ENCODE data around the gene ALPI. TPM values are rescaled to one million over a fixed set of nuclear protein-coding genes. Genes with fewer than 3 reads are reported as not detected.
"Not testable (repeated sequence)": the region's sequence is repeated elsewhere in the genome, so short reads cannot be mapped to it uniquely, and the experiment has no call there.

ALPI gene
- total RNA-seq (2014; rRNA removed; shearing (Covaris generic)), result not detected in 2 replicates

DNA sequence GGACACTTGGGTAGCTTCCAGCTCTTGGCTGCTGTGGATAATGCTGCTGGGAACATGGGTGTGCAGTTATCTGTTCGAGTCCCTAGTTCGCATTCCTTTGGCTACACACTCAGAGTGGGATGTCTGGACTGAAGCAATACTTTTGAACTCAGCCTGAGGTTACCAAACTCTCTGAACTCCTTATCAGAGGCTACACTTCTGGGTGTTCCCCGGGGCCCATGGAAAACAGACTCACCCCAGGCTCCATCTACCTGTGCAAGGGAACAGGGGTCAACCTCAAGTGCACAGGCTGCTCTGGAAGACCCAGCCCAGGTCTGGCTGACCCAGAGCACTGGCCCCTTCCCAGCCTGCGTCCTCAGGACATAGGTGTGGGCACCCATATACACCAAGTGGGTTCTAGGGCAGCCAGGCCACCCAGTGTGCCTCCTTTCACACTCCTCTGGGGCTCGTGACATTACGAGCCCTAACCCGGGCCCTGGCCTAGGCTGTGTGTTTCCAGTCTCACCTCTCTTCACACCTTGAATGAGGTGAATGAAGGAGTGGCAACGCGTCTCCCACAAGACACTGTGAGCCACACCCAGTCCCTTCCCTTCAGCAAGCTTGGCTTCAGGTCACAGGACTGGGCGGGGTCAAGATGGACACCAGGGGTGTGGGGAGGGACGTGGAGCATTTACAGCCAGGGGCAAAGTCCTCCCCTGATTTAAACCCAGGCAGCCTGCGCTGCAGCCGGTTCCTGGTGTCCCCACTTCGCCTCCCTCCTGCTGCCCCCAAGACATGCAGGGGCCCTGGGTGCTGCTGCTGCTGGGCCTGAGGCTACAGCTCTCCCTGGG lies at the start of gene ALPI:
ALPI (plus strand) TSS at position 728 of the 830 bp plus-strand sequence; CDS start at position 775, 47 bp downstream.
- DNase-seq (ENCODE audit: low read depth), result no peak

DNA sequence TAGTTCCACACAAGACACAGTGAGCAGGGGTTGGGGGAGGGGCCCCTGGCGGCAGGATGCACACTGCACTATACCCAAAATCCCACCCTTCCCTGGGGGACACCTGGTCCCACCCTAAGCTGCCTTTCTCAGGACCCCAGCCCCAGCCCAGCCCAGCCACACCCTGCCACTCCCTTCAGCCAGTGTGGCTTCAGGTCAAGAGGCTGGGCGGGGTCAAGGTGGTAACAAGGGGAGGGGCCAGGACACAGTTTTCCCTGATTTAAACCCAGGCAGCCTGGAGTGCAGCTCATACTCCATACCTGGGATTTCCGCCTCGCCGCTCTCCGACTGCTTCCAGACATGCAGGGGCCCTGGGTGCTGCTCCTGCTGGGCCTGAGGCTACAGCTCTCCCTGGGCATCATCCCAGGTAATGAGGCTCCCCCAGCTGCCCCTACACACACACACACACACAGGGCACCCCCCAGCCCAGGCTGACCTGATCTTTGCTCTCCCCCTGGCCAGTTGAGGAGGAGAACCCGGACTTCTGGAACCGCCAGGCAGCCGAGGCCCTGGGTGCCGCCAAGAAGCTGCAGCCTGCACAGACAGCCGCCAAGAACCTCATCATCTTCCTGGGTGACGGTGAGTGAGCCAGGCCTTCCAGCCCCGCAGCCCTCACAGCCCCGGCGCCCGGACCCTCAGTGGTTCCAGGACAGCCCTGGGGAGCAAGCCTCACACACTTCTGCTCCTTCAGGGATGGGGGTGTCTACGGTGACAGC lies 49.2 kb upstream of the ALPI start, which contains the start of gene ALPG:
ALPG (plus strand) TSS at position 289 of the 755 bp plus-strand sequence; CDS start at position 340, 51 bp downstream.
- no peak for DNase-seq (ENCODE audit: low read depth)

DNA sequence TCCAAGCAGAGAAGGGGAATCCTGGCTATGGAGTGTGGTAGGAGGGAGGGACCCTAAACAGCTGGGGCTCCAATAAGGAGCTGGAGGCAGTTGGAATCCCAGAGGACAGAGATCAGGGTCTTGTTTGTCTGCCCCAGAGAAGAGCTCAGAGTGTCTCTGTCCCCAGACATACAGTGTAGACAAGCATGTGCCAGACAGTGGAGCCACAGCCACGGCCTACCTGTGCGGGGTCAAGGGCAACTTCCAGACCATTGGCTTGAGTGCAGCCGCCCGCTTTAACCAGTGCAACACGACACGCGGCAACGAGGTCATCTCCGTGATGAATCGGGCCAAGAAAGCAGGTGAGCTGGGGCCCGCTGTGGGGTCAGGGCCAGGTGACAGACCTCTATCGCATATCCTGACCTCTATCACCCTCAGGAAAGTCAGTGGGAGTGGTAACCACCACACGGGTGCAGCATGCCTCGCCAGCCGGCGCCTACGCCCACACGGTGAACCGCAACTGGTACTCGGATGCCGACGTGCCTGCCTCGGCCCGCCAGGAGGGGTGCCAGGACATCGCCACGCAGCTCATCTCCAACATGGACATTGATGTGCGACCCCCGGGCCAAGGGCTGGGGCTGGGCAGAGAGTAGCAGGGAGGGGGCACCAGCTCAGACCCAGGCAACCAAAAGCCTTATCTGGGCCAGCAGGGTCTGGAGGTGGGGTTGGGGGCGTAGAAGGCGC lies 48.4 kb upstream of the ALPI start:
- not testable (repeated sequence) for DNase-seq (ENCODE audit: low read depth)

DNA sequence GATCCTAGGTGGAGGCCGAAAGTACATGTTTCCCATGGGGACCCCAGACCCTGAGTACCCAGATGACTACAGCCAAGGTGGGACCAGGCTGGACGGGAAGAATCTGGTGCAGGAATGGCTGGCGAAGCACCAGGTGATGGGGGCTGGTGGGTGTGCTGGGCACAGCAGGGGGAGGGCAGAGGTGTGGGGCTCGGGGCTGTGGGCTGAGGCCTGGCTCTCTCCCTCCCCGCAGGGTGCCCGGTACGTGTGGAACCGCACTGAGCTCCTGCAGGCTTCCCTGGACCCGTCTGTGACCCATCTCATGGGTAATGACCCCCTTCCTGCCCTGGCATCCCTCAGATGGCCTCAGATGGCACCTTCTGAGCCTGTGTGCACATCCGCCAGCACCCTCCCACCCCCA lies 47.7 kb upstream of the ALPI start:
- not testable (repeated sequence) for DNase-seq (ENCODE audit: low read depth)

DNA sequence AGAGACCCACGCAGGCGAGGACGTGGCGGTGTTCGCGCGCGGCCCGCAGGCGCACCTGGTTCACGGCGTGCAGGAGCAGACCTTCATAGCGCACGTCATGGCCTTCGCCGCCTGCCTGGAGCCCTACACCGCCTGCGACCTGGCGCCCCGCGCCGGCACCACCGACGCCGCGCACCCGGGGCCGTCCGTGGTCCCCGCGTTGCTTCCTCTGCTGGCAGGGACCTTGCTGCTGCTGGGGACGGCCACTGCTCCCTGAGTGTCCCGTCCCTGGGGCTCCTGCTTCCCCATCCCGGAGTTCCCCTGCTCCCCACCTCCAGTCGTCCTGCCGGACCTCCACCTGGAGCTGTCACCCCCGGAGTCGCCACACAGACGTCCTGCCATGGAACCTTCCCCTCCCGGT lies 46.3 kb upstream of the ALPI start:
- DNase-seq (ENCODE audit: low read depth), result not testable (repeated sequence)

DNA sequence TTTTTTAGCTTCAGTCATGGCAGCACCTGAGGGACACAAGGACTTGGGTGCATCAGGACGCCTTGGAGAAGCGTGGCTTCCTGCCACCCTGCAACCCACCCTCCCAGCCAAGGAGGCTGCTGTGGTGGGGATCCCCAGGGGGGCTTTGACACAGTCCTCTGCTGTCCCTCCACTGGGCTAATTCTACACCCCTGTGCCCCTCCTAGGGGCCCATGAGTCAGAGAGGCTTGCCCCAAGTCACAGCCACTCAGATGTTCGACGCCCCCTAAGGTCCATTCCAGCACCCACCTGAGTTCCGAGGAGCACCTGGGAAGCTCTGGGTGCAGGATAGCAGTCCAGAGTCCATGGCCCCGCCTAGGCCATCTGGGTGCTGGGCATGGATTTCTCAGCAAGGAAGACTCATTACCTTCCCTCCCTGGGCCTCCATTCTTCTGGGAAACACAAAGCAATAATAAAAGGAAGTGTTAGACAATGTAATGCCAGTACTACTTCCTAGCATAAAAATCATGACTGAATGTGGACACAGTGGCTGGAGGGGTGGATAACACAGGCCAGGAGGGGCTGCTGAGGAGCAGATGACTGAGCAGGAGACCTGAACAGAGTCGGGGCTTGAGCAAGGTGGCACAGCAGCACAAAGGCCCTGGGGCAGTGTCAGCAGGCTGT lies 45.6 kb upstream of the ALPI start:
- DNase-seq (ENCODE audit: low read depth), result no peak

DNA sequence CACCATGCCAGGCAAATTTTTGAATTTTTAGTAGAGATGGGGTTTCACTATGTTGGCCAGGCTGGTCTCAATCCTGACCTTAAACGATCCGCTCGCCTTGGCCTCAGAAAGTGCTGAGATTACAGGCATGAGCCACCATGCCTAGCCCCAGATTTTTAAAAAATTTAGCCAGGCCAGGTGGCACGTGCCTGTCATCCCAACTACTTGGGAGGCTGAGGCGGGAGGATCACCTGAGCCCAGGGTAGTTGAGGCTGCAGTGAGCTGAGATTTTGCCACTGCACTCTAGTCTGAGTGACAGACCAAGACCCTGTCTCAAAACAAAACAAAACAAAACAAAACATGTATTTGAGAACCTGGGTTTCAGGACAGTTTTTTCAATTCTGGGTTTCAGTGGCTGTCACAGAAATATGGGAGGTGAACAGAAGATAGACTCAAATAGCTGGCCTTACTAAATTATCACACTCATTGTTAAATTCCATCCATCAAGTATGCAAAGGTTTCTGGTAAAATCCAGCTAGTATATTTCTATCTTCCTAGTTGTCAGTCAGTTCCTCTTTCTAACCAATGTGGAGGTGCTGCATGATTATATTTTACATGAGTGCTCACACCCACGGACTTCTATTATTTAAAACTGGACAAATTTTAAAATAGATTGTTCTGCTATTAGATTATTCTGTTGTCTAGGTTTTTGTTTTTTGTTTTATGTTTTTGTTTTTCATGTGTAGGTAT lies 43.9 kb upstream of the ALPI start:
- DNase-seq (ENCODE audit: low read depth), result no peak

DNA sequence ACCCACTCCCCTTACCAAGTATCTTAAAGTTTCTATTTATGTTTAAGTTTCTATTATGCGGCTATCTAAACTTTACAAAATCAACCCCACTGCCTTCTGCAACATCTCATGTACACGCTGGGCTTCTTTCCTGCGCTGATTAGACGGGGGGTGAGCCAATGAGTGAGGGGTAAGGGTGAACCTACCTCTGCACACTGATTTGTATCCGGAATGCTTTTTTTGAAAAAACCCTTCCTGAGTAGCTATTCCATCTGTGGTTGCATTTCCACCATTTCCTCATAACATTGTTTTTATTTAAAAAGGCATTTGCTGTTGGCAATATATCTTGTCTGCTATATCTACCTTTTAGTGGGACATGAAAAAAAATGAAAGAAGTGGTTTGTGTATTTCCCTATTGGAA lies 43.0 kb upstream of the ALPI start:
- no peak for DNase-seq (ENCODE audit: low read depth)

DNA sequence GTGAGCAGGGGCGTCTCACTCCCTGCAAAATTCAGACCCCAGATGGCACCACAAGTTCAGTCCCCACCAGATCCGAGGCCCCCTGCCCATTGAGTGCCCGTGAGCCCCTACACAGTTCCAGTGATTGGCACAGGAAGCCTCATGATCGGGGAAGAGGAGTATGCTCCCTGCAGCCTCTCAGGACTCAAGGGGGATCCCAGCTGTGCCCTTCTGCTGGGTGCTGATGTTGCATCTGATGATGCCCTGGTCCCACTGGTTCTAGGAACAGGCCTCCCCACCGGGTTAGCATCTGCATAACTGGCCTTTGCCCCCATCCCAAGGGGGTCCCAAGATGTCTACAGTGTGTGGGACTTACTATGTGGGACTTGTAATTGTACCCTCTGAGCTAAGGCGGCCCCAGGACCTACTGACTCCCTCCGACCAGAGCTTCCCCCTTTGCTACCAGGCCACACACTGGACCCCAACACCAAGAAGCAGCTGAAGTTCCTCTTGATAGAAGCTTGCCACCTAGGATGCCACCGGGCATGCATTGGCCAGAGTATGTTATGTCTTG lies 40.7 kb upstream of the ALPI start:
- no peak for DNase-seq (ENCODE audit: low read depth)

DNA sequence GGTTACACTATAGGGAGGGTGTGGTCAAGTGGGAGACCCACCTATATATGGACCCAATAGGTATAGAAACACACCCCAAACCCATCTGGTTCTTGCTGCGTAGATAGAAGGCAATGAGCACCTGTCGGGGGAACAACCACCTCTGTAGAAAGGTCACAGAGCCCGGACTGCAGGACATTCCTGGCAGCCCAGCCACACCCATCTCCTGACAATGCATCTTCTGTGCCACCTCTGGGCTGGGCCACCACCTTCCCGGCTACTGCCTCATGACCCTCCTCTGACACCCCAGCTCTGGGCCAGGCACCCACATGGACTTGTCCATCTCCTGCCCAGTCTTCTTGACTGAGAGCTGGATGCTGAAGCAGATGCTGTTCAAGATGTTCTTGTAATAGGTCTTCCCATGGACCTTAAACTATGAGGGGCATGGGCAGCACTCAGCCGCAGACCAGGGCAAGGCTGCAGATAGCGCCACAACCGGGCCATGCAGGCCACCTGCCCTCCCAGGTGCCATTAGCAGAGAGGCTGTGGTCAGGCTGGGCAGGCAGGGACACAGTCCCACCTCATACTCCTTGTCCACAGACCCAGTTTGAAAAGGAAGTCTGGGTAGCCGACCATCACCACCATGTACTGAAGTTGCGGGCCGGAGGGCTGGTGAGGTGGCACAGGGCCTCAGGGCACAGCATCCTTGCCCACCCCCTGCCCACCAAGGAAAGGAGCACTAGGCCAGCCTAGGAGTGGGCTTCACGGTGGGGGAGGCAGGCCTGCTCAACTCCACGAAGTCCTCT lies 40.0 kb upstream of the ALPI start:
- DNase-seq (ENCODE audit: low read depth), result no peak

DNA sequence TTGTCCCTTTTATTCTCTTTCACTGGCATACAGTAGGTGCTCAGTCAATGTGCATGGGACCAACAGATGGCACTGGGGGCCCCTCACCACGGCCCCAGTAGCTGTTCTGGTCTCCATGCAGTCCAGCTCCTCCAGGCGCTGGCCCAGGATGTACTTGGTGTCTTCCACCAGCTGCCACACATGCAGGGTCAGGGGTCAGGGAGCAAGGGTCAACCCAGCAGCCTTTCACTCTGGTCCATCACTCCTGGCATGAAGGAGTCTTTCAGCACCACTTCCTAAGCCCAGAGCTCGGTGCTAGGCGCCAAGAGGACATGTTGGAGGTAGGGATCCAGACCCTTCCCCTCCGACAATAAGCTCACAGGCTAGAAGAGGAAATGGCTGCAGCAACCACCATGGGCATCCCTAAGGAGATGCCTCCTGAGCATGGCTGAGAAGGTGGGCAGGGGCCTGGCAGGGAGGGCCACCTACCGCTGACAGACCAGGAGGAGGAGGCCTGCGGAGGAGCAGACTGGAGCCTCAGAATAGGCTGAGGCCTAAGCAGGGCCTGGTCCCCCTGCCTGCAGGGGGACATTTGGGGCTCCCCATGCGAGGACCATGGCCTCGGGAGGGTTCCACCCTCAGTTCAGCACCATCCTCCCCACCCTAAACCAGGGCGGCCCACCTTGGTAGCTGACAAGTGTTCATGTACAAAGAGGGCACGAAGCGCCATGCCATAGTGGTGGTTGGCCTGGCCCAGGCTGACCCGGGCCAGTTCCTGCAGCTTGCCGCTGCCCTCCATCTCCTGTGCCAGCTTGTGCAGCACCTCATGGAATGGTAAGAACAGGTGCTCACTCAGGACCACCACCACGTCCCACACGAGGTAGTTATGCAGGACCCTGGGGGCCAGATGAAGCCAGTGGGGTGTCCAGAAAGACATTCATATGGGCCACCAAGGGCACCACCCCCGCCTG lies 39.2 kb upstream of the ALPI start:
- no peak for DNase-seq (ENCODE audit: low read depth)

DNA sequence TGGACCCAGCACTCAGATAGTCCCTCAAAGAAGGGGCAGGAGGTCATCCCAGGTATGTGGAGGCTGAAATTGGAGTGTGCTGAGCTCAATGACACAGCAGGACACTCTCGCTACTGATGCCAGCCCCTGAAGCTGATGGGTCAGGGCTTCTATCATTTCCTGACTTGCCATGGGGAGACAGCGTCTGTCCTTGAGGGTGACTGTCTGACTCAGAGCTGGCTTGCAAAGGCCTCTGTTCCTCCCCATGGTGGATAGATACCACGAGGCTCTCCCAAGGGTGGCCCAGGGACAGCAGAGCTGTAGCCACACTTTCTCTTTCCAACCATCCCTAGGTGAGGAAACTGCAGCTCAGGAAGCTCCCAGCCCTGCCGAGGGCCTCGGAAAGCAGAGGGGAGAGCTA lies 38.5 kb upstream of the ALPI start:
- DNase-seq (ENCODE audit: low read depth), result no peak

DNA sequence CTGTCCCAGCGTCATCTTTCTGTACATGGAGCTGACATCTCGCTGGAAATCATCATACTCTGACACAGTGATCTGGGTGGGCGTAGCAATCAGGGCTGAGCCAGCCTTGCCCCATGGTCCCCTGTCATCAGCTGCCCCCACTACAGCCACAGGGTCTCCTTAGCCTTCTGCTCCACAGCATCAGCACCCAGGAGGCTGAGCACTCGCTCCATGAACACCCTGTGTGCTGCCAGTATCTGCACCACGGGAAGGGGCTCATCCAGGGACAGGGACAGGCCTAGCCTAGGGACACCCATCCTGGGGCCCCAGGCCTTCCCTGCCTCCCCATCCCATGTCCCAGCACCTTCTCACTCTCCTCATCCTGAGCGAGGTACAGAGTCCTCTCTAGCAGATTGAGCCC lies 37.9 kb upstream of the ALPI start:
- DNase-seq (ENCODE audit: low read depth), result no peak

DNA sequence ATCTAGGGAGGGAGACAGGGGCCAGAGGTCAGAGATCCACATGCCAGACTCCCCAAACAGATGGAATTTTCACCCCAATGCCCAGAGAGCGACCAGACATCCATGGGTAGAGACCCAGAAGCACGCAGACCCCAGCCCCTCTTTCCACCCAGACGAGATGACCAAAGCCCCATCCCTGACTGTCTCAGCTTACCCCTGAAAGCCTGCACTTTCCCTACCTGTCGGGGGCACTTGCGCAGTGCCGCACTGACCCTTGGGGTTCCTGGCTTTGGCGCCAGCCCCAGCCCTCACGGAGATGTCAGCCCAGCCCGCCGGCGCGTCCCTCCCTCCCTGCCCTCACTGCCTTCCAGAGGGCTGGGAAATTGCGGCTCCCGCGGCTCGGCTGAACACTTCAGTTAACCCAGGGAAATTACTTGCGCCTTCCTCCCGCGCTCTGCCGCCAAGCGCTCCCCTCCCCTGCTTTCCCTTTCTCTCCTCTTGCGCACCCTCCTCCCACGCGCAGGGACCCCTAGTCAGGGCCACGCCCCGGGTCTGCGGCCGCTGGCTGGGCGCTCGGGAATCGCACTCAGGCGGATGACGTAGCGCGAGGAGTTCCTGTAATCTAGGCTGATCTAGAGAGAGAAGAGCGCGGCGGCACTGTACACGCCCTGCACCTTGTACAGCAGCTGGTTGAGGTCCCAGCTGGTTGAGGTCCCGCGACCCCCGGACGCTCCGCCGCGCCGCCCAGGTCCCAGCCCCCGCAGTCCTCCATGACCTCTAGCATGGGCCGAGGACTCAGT lies 37.3 kb upstream of the ALPI start:
- DNase-seq (ENCODE audit: low read depth), result peak; percentile 11

DNA sequence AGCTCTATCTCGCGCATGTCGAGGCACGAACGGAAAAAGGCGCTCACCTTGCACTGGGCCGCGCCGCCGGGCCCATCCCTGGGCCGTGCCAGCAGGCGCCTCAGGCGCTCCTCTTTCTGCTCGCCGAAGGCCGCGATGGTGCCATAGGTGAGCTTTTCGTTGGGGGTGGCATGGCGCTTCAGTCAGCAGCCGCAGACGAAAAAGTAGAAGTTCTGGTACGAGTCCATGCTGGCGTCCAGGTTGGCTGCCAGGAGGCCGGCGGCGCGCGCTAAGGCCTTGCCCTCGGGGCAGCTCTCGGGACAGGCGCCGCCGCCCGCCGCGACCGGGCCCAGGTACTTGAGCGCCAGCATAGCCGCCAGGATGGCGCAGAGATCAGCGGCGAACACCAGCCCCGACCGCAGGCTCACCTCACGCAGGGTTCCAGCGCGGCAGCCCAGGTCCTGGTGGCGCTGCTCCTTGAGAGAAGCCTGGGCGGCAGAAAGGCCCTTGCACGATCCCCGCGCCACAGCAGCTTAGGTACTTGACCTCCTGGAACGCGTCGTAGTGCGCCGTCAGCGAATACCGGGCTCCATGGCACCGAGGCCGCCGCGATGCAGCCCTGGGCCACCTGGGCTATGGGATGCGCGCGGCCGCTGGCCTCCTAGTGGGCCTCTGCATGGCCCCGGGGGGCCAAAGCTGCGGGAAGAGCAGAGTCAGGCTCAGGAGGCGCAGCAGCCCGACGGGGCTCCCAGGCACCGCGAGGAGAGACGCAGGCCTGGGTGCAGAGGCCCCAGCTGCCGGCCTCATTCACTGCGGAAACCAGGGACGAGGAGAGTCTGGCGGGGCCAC lies 36.5 kb upstream of the ALPI start:
- DNase-seq (ENCODE audit: low read depth), result no peak

DNA sequence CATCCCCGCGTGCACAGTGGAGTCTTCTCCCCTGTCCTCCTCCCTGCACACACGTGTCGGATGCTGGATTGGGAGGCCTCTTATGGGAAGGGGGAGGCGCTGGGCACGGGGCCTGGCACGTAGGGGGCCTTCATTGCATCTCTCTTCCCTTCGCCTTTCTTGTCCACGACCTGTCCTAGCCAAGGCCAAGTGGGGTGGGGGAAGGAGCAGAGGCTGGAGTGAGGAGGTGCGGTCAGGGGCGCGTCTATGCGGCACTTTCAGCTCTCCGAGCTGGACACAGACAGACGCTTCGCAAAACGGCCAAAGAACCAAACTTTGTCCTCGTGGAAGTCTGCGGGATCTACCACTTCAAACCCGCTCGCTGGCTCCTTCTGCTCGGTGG lies 35.9 kb upstream of the ALPI start:
- no peak for DNase-seq (ENCODE audit: low read depth)

Measured in RPMI7951 (cell line).